IgD-negative memory B cell (primary cell): ENCODE results near the gene PEAK1. TPM values are rescaled to one million over a fixed set of nuclear protein-coding genes. Genes with fewer than 3 reads are reported as not detected.

Experiments used
- H3K27ac Mint-ChIP-seq, 3 donors: one replicate each; pipeline ENCODE4 v1.8.0; 2020 to 2022; ENCODE audit warnings: mild to moderate bottlenecking in 3 of 3, mixed read lengths in 3 of 3, moderate library complexity in 1 of 3
- H3K27me3 Mint-ChIP-seq: one replicate; pipeline ENCODE4 v1.8.0; 2021; ENCODE audit warnings: mixed read lengths
- H3K36me3 Mint-ChIP-seq: one replicate; pipeline ENCODE4 v1.8.0; 2020; ENCODE audit warnings: mild to moderate bottlenecking, mixed read lengths
- H3K4me1 Mint-ChIP-seq, 3 donors: one replicate each; pipeline ENCODE4 v1.8.0; 2020 to 2022; ENCODE audit warnings: mixed read lengths in 3 of 3, mild to moderate bottlenecking in 1 of 3
- H3K4me3 Mint-ChIP-seq, 4 donors: one replicate each; pipeline ENCODE4 v1.8.0; 2020 to 2022; ENCODE audit warnings: mild to moderate bottlenecking in 4 of 4, mixed read lengths in 4 of 4, moderate library complexity in 3 of 4
- H3K9me3 Mint-ChIP-seq, 3 donors: one replicate each; pipeline ENCODE4 v1.8.0; 2020 to 2021; ENCODE audit warnings: mixed read lengths in 3 of 3, mild to moderate bottlenecking in 1 of 3
- polyA plus RNA-seq: library from polyadenylated mRNA; unstranded; fragments of 300-500 nt; fragmentation: Illumina TruSeq; gene quantifications from one replicate; pipeline ENCODE4 v1.2.3, GENCODE V29; 2021

Gene PEAK1, protein sequence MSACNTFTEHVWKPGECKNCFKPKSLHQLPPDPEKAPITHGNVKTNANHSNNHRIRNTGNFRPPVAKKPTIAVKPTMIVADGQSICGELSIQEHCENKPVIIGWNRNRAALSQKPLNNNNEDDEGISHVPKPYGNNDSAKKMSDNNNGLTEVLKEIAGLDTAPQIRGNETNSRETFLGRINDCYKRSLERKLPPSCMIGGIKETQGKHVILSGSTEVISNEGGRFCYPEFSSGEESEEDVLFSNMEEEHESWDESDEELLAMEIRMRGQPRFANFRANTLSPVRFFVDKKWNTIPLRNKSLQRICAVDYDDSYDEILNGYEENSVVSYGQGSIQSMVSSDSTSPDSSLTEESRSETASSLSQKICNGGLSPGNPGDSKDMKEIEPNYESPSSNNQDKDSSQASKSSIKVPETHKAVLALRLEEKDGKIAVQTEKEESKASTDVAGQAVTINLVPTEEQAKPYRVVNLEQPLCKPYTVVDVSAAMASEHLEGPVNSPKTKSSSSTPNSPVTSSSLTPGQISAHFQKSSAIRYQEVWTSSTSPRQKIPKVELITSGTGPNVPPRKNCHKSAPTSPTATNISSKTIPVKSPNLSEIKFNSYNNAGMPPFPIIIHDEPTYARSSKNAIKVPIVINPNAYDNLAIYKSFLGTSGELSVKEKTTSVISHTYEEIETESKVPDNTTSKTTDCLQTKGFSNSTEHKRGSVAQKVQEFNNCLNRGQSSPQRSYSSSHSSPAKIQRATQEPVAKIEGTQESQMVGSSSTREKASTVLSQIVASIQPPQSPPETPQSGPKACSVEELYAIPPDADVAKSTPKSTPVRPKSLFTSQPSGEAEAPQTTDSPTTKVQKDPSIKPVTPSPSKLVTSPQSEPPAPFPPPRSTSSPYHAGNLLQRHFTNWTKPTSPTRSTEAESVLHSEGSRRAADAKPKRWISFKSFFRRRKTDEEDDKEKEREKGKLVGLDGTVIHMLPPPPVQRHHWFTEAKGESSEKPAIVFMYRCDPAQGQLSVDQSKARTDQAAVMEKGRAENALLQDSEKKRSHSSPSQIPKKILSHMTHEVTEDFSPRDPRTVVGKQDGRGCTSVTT (N-terminal part only)
- 5.8 TPM for polyA plus RNA-seq

DNA sequence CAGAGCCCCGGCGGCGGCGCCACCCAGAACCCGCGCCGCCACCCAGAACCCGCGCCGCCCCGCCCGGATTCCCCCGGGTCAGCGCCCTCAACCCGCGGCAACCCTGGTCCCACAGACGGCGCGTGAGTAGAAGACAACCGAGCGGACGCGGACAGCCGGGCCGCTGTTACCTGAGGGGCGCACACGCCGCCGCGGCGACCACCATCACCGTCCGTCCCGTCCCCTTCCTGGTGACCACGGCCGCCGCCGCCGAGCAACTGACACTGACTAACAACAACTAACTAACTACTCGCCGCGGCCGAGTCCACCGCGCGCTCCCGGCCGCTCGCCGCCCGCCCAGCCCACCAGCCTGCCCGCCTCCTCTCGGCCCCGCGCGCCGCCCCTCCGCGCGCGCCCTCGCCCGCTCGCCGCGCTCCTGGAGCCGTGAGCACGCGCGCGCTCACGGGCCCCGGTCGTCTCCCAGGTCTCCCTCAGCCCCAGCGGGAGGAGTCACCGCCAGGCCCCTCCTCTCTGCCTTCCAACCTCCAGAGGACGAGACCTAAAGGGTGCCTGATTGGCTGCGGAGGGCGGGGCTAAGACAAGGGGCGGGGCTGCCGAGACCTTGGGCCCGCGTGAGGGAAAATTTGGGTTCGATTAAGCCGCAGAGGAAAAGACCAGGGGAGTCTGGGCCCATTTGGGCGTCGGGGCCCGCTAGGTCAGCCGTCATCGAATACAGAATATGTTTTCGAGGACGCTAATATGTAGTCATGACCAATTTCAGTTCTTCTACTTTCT lies at the start of gene PEAK1:
Gene PEAK1, minus strand, starts transcription at position 269 of the 774 bp plus-strand sequence. CDS start 238,178 bp downstream, outside the sequence.
- Mint-ChIP-seq H3K27ac (peak within 1 kb of the TSS; percentile 97 to 99 (median 98)), H3K4me1 (peaks cover 28 to 46% (median 36%) of the 10 kb centered on the region in 3 donors), H3K4me3 (peak within 1 kb of the TSS; percentile 95 to 100 (median 99)), H3K36me3 (no peaks in the 10 kb centered on the region), H3K9me3 (no peaks in the 10 kb centered on the region), H3K27me3 (no peaks in the 10 kb centered on the region)

DNA sequence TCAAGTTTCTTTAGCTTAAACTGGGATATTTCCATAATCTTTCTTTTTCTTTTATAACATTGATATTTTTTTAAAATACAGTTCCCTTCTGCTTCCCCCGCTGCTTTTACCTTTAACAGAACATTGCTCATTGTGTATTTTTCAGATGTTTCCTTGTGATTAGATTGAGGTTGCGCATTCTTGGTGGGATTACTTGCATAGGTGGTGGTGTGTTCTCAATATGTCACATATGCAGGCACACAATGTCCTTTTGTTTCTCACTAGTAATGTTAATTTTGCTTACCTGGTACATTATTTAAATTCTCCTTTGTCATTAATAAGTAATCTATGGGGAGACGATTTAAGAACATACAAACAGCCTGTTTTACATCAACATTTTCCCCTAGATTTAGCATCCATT lies 49.0 kb upstream of the PEAK1 start:
- Mint-ChIP-seq H3K27me3 (no peaks in the 10 kb centered on the region), H3K36me3 (peaks cover 21% of the 10 kb centered on the region), H3K9me3 (no peaks in the 10 kb centered on the region), H3K27ac (no peak overlapping the region), H3K4me3 (no peak overlapping the region), H3K4me1 (peaks cover 0 to 4% (median 3%) of the 10 kb centered on the region in 3 donors)

DNA sequence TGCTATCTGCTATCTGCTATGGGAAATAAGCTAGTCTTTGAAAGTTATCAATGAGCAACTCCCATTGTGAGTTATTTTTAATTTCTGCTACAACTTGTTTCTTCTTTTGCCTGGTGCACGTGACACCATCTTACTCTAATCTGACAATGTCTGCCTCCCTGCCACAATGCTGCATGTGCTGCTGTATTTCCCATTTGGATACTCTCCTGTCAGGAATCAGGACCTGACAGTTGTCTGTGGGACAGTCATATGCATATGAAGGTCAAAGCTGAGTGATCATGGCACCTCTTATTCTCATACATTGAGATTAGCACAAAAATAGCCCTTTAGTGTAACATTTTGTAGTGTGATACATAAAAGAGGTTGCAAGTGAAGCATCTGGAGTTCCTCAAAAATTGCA lies 46.6 kb upstream of the PEAK1 start:
- no peak overlapping the region for H3K4me3 Mint-ChIP-seq
- peaks cover 21% of the 10 kb centered on the region for H3K36me3 Mint-ChIP-seq
- H3K9me3 Mint-ChIP-seq = no peaks in the 10 kb centered on the region
- peaks cover 0 to 4% (median 3%) of the 10 kb centered on the region in 3 donors for H3K4me1 Mint-ChIP-seq
- peak overlapping the region in 1 of 3 donors; percentile 38 for H3K27ac Mint-ChIP-seq
- no peaks in the 10 kb centered on the region for H3K27me3 Mint-ChIP-seq

DNA sequence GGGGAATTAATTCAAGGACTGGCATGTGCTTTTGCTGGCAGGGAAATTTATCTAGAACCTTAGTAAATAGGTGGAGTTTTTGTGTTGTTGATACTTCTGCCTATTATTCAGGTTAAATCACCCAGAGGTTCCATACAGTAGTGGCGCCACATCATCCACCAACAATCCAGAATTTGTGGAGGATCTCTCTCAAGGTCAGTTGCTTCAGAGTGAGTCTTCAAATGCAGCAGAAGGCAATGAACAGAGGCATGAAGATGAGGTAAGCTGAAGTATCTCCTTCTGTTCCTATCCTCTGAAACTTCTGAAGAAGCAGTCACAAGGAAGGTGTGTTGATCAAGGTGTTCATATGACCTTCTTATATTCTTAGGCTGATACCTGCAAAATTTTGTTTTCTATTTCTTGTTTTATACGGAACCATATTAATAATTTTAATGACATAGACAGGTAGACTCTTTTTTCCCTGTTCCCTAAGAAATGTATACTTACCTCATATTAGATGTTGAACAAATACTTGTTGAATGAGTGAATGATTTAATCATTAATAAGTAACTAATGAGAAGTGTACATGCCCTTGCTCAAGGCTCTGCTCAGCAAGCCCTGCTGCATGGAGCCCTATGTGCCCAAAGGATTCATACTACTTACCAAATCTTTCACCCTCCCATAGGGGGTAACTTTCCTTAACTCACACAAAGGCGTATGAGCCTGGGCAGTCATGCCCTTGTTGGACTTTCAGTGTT lies 44.4 kb upstream of the PEAK1 start:
- Mint-ChIP-seq H3K9me3 (no peaks in the 10 kb centered on the region), H3K36me3 (peaks cover 21% of the 10 kb centered on the region), H3K4me1 (peaks cover 2 to 4% (median 3%) of the 10 kb centered on the region in 3 donors), H3K4me3 (no peak overlapping the region), H3K27ac (no peak overlapping the region), H3K27me3 (no peaks in the 10 kb centered on the region)

DNA sequence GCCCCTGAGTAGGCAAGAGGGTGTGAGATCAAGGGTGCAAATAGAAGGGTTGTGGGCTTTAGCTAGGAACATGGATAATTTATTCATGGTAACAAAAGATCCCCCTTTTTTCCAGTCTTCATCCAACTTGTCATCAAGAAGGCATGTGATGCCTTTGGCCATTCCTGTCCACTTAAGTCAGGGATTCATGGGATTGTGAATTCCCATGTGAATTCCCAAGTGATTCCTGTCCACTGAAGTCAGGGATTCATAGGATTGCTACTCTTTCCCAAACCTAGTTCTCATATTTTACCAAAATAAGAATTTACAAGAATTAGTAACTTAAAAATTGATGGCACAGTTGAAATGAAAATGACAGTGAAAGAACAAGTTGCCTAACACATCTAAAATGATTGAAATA lies 41.6 kb upstream of the PEAK1 start:
- no peak overlapping the region for H3K27ac Mint-ChIP-seq
- peaks cover 9% of the 10 kb centered on the region for H3K36me3 Mint-ChIP-seq

DNA sequence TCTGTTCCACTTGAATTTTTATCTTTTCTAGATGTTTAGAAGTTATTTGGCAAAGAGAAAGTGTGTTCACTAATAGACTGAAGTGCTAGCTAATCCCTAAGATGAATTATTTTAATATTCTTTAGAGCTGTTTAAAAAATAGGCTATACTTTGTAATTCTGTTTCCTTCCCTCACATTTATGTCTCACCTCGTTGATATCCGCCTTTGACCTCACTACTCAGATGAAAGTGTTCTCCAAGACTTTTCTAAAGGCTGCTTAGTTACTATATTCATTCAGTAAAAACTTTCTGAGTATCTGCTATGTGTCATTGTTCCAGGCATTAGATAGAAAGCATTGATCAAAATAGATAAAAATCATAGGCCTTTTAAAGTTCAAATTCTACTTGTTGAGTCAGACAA lies 39.1 kb upstream of the PEAK1 start:
- no peak overlapping the region for H3K27ac Mint-ChIP-seq
- H3K4me1 Mint-ChIP-seq = peaks cover 18 to 29% (median 20%) of the 10 kb centered on the region in 3 donors
- no peaks in the 10 kb centered on the region for H3K27me3 Mint-ChIP-seq
- no peaks in the 10 kb centered on the region for H3K9me3 Mint-ChIP-seq
- H3K36me3 Mint-ChIP-seq = peaks cover 5% of the 10 kb centered on the region
- H3K4me3 Mint-ChIP-seq = no peak overlapping the region

More for the DNA sequence above, 41.6 kb upstream of the PEAK1 start:
- peaks cover 13 to 18% (median 16%) of the 10 kb centered on the region in 3 donors for H3K4me1 Mint-ChIP-seq
- H3K4me3 Mint-ChIP-seq = no peak overlapping the region
- H3K27me3 Mint-ChIP-seq = no peaks in the 10 kb centered on the region
- H3K9me3 Mint-ChIP-seq = no peaks in the 10 kb centered on the region

DNA sequence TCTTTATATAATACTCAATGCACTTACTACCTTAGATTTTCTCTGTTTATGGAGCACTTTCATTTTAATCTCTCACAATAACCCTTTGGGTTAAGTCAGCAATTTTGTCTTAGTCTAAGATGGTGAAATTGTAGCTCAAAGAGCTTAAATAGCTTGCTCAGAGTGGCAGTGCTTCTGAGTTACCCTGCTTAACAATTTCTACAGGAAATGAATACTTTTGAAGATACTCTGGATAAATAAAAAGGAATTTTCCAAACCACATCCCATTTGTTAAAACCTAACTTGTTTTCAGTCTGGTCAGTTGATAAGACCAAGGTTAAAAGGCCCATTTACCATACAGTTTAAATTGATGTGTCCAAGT lies 38.0 kb upstream of the PEAK1 start:
- Mint-ChIP-seq H3K36me3 (peaks cover 5% of the 10 kb centered on the region), H3K9me3 (no peaks in the 10 kb centered on the region), H3K4me3 (no peak overlapping the region), H3K27me3 (no peaks in the 10 kb centered on the region), H3K27ac (no peak overlapping the region), H3K4me1 (peaks cover 18 to 29% (median 20%) of the 10 kb centered on the region in 3 donors)

DNA sequence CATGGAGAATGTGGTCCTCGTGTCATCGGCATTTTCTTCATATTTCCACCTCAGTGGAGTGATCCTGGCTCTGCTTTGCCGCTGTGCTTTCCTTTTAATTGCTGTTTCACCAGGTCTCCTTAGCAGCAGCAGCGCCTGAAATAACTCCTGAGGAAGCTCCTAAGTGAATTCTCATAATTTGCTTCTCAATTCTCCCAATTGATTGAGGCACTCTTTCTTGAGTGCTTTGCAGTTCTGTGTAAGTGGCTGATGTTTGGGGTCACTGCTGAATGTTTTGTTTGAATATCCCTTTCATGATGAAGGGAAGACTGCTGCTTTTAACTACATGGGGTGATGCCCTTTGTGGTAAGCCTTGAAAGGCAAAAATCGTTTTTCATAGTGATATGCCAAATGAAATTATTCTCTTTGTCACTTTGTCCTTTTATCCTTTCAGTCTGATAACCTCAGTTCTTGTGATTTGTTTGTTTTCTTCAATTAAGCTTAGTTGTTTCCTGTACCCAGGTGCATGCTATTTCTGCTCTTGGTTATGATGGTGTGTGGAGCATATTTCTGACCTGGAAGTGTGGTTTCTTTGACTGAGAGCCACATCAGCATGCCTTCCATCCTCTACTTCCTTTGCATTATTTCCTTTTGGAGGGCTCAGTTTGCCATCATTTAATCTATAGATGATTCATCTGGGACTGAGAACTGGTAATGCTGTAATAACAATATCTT lies 37.4 kb upstream of the PEAK1 start:
- peaks cover 18 to 30% (median 20%) of the 10 kb centered on the region in 3 donors for H3K4me1 Mint-ChIP-seq
- H3K9me3 Mint-ChIP-seq = no peaks in the 10 kb centered on the region
- no peaks in the 10 kb centered on the region for H3K27me3 Mint-ChIP-seq
- H3K27ac Mint-ChIP-seq = no peak overlapping the region
- H3K4me3 Mint-ChIP-seq = no peak overlapping the region
- H3K36me3 Mint-ChIP-seq = peaks cover 5% of the 10 kb centered on the region

DNA sequence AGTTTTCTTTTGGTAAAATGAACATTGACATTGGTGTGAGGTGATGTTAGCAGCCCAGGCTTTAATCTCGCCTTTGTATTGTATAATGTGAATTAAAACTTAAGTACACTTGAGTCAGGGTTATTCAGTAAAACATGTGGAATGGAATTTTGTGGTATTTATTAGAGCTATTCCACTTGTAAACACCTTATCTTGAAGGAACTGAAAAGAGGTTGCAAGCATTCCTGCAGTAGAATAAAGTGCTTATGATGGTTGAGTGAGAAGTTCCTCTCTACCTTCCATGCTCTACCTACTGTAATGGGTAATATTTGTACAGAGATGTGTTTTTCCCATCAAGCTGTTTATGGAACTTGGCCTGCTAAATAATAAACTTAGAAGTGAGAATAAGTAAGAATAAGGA lies 36.8 kb upstream of the PEAK1 start:
- Mint-ChIP-seq H3K27ac (no peak overlapping the region), H3K4me1 (peaks cover 18 to 31% (median 20%) of the 10 kb centered on the region in 3 donors), H3K9me3 (no peaks in the 10 kb centered on the region)

DNA sequence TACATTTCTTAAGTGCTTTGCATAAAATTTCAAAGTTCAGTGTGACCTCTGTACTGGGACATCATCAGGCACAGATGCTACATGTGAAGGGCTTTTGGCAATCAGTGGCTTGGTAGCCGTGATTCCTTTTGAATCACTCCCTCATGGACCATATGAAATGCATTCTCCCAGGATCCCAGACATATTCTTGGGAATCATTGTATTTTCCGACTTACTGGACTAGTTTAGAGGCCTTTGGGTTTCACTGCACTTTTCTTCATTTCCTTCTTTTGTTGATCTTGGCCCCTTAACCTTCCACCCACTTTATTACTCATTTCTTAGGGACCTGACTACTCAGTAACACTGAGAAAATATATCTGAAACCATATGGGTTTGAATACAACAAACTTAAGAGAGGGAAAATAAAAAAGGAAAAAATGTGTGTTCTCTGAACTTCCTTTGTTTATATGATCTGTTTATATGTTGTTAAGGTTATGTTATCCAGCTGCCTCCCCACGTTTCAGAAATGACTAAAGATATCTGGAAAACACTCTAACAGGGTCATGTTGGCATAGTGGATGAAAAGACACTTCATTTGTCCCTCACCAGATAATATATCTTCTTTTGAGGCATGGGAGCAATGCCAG lies 35.9 kb upstream of the PEAK1 start:
- H3K27me3 Mint-ChIP-seq = no peaks in the 10 kb centered on the region
- H3K4me3 Mint-ChIP-seq = no peak overlapping the region
- no peaks in the 10 kb centered on the region for H3K9me3 Mint-ChIP-seq
- H3K36me3 Mint-ChIP-seq = peaks cover 5% of the 10 kb centered on the region
- H3K27ac Mint-ChIP-seq = no peak overlapping the region
- peaks cover 18 to 31% (median 20%) of the 10 kb centered on the region in 3 donors for H3K4me1 Mint-ChIP-seq

More for the DNA sequence above, 36.8 kb upstream of the PEAK1 start:
- H3K27me3 Mint-ChIP-seq = no peaks in the 10 kb centered on the region
- H3K36me3 Mint-ChIP-seq = peaks cover 5% of the 10 kb centered on the region
- no peak overlapping the region for H3K4me3 Mint-ChIP-seq

DNA sequence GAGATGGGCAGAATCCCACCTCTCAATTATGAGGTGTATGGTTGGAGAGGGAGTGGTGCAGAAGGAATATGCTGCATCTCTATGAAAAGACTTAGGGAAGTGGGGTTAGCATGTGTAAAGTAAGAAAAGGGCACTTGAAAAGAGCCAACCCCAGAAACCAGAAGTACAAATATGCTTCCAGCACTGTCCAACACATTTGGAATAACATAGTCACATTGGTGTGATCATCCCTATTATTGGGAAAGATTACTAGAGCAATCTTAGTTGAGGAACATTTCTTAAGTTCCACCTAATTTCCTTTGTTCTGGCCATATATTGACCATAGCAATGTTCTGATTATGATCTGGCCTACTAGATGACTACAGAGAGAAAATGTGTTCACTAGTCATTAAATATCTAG lies 35.0 kb upstream of the PEAK1 start:
- no peaks in the 10 kb centered on the region for H3K9me3 Mint-ChIP-seq
- H3K4me1 Mint-ChIP-seq = peaks cover 18 to 31% (median 20%) of the 10 kb centered on the region in 3 donors
- no peak overlapping the region for H3K4me3 Mint-ChIP-seq
- H3K36me3 Mint-ChIP-seq = peaks cover 5% of the 10 kb centered on the region
- H3K27ac Mint-ChIP-seq = no peak overlapping the region
- H3K27me3 Mint-ChIP-seq = no peaks in the 10 kb centered on the region

DNA sequence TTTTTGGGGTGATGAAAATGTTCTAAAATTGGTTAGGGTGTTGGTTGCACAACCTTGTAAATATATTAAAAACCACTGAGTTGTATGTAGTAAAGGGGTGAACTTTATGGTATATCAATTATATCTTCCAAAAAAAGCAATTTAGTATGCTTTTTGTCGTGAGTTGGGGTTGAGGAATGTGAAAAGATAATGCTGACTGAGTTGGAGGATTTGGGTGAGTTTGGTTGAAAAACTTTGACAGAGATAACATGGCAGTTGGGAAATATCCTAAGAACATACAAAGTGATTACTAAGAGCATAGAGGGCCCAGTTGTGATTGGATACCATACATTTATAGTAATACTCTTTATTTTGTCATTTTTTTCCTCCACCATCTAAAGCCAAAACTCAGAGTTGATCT lies 34.4 kb upstream of the PEAK1 start:
- no peak overlapping the region for H3K4me3 Mint-ChIP-seq
- H3K36me3 Mint-ChIP-seq = peaks cover 5% of the 10 kb centered on the region
- H3K27ac Mint-ChIP-seq = no peak overlapping the region
- H3K9me3 Mint-ChIP-seq = no peaks in the 10 kb centered on the region
- H3K4me1 Mint-ChIP-seq = peaks cover 16 to 31% (median 21%) of the 10 kb centered on the region in 3 donors
- no peaks in the 10 kb centered on the region for H3K27me3 Mint-ChIP-seq

DNA sequence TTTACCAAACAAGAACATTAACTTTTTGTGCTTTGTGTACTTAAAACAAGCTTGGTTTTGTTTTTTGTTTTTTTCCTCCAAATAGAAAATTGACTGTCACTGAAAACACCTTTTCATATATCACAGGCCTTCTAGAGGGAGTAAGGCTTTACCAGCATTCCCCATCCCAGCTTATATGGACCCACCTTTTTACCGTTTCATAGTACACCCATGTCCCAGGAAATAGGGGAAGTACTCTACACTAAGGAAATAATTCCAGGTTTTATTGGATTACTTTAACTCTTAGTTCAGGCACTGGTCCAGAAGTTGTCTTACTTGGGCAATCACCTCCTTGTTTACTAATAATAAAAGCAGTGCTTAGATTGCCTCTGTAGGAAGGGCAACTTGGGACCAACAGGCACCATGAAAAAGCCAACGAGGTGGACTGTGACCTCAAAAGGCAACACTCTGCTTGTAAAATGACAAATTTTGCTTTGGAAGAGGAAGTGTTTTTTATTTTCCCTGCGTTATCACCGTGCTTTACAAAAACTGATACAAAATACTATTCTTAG lies 27.0 kb upstream of the PEAK1 start:
- H3K36me3 Mint-ChIP-seq = peaks cover 6% of the 10 kb centered on the region
- peaks cover 8 to 32% (median 24%) of the 10 kb centered on the region in 3 donors for H3K4me1 Mint-ChIP-seq
- no peaks in the 10 kb centered on the region for H3K27me3 Mint-ChIP-seq
- H3K27ac Mint-ChIP-seq = no peak overlapping the region
- peak overlapping the region in 1 of 4 donors; percentile 37 for H3K4me3 Mint-ChIP-seq
- H3K9me3 Mint-ChIP-seq = no peaks in the 10 kb centered on the region
